Astrocyte (in vitro differentiated cells and primary cell): Measurements from ENCODE around the gene APOBEC3C. TPM values are rescaled to one million over a fixed set of nuclear protein-coding genes. Genes with fewer than 3 reads are reported as not detected.
A peak's percentile ranks its signal among the peaks of the same experiment; 100 is the strongest.

Experiments
- DNase-seq: peaks from one replicate; pipeline ENCODE4 v3.0.0-alpha.2; 2010; ENCODE audit warnings: low read depth
- FAIRE-seq: peaks from 2 replicates; lab custom pipeline; 2011; peaks lifted over from hg19 to GRCh38; lab: Jason Lieb, UNC
- H2AFZ ChIP-seq: 2 replicates; pipeline ENCODE4 v1.6.0; 2012; ENCODE audit warnings: low read depth, low read length, inconsistent platforms
- H3K27ac ChIP-seq: 2 replicates; pipeline ENCODE4 v1.5.1; 2011; ENCODE audit warnings: low read depth, low read length, inconsistent platforms
- H3K27me3 ChIP-seq: 2 replicates; pipeline ENCODE4 v1.6.0; 2011; ENCODE audit warnings: low read length, inconsistent platforms; ENCODE audit not compliant: insufficient read depth
- H3K36me3 ChIP-seq: 2 replicates; pipeline ENCODE4 v1.5.1; 2011; ENCODE audit warnings: low read length, inconsistent platforms; ENCODE audit not compliant: insufficient read depth
- H3K4me1 ChIP-seq: 2 replicates; pipeline ENCODE4 v1.5.1; 2011; ENCODE audit warnings: low read length, inconsistent platforms; ENCODE audit not compliant: insufficient read depth
- H3K4me2 ChIP-seq: 2 replicates; pipeline ENCODE4 v1.6.0; 2012; ENCODE audit warnings: low read length, inconsistent platforms
- H3K4me3 ChIP-seq: 2 replicates; pipeline ENCODE4 v1.5.1; 2011; ENCODE audit warnings: low read depth, mild to moderate bottlenecking, low read length, inconsistent platforms; ENCODE audit not compliant: insufficient read depth
- H3K79me2 ChIP-seq: 2 replicates; pipeline ENCODE4 v1.6.0; 2012; ENCODE audit warnings: mild to moderate bottlenecking, low read length, inconsistent platforms; ENCODE audit not compliant: insufficient read depth
- H3K9ac ChIP-seq: 2 replicates; pipeline ENCODE4 v1.6.0; 2012; ENCODE audit warnings: mild to moderate bottlenecking, low read length, inconsistent platforms
- H3K9me3 ChIP-seq: 2 replicates; pipeline ENCODE4 v1.5.1; 2012; ENCODE audit warnings: low read depth, mild to moderate bottlenecking, low read length, inconsistent platforms; ENCODE audit not compliant: insufficient read depth
- H4K20me1 ChIP-seq: 2 replicates; pipeline ENCODE4 v1.6.0; 2012; ENCODE audit warnings: low read length, inconsistent platforms; ENCODE audit not compliant: insufficient read depth
- H3K27ac Mint-ChIP-seq: one replicate; pipeline ENCODE4 v1.8.0; 2021; ENCODE audit warnings: mild to moderate bottlenecking, mixed read lengths; ENCODE audit not compliant: unreplicated experiment
- H3K27me3 Mint-ChIP-seq: one replicate; pipeline ENCODE4 v1.8.0; 2021; ENCODE audit warnings: low read depth, mixed read lengths; ENCODE audit not compliant: unreplicated experiment
- H3K36me3 Mint-ChIP-seq: one replicate; pipeline ENCODE4 v1.8.0; 2021; ENCODE audit warnings: low read depth, mixed read lengths; ENCODE audit not compliant: unreplicated experiment
- H3K4me1 Mint-ChIP-seq: one replicate; pipeline ENCODE4 v1.8.0; 2021; ENCODE audit warnings: low read depth, mixed read lengths; ENCODE audit not compliant: unreplicated experiment
- H3K4me3 Mint-ChIP-seq: one replicate; pipeline ENCODE4 v1.8.0; 2021; ENCODE audit warnings: mild to moderate bottlenecking, moderate library complexity, mixed read lengths; ENCODE audit not compliant: unreplicated experiment
- H3K9me3 Mint-ChIP-seq: one replicate; pipeline ENCODE4 v1.8.0; 2021; ENCODE audit warnings: mild to moderate bottlenecking, mixed read lengths; ENCODE audit not compliant: unreplicated experiment
- CTCF ChIP-seq: IDR thresholded peaks from 2 replicates; pipeline ENCODE4 v1.5.1; 2011; ENCODE audit warnings: low read depth, mild to moderate bottlenecking, inconsistent platforms, low read length, moderate library complexity; ENCODE audit not compliant: insufficient read depth
- EZH2 ChIP-seq: IDR thresholded peaks from 2 replicates; pipeline ENCODE4 v1.6.1; 2012; ENCODE audit warnings: mild to moderate bottlenecking, low read length, inconsistent platforms; ENCODE audit not compliant: insufficient read depth
- total RNA-seq: library from RNA; stranded (reverse); gene quantifications from 2 replicates; pipeline ENCODE4 v1.2.1, GENCODE V29; 2021

APOBEC3C gene
- total RNA-seq, 1 donor from 2014 or later: 32.5 TPM

- Histone ChIP-seq H3K79me2 (no peaks in the 10 kb centered on the region), H3K9ac (no peak overlapping the region), H3K36me3 (no peaks in the 10 kb centered on the region), H3K4me3 (no peak overlapping the region), H2AFZ (no peak overlapping the region), H3K9me3 (peaks cover 5% of the 10 kb centered on the region), H3K4me2 (no peak overlapping the region), H3K27ac (no peak overlapping the region), H3K4me1 (no peaks in the 10 kb centered on the region), H3K27me3 (peaks cover 18% of the 10 kb centered on the region), H4K20me1 (no peaks in the 10 kb centered on the region)
- no peaks in the 10 kb centered on the region for H3K36me3 Mint-ChIP-seq
- H3K4me3 Mint-ChIP-seq: no peak overlapping the region
- no peak for DNase-seq
- TF ChIP-seq CTCF (no peak), EZH2 (no peak)
- peaks cover 9% of the 10 kb centered on the region for H3K9me3 Mint-ChIP-seq
- no peak for FAIRE-seq
- H3K4me1 Mint-ChIP-seq: no peaks in the 10 kb centered on the region
- peaks cover 26% of the 10 kb centered on the region for H3K27me3 Mint-ChIP-seq
- no peak overlapping the region for H3K27ac Mint-ChIP-seq
Observed at GRCh38 chr22:38972558-38972957, 41.5 kb upstream of the APOBEC3C start.

GRCh38 chr22:38973289-38974169, 40.5 kb upstream of the APOBEC3C start:
- H3K4me1 Mint-ChIP-seq: no peaks in the 10 kb centered on the region
- no peaks in the 10 kb centered on the region for H3K36me3 Mint-ChIP-seq
- FAIRE-seq: no peak

More at GRCh38 chr22:38973289-38974169, 40.5 kb upstream of the APOBEC3C start:
- Histone ChIP-seq H3K27ac (no peak overlapping the region), H2AFZ (no peak overlapping the region), H3K27me3 (peaks cover 18% of the 10 kb centered on the region), H3K9ac (no peak overlapping the region), H3K4me1 (no peaks in the 10 kb centered on the region), H3K4me3 (no peak overlapping the region), H4K20me1 (no peaks in the 10 kb centered on the region), H3K9me3 (peaks cover 5% of the 10 kb centered on the region), H3K36me3 (no peaks in the 10 kb centered on the region), H3K4me2 (no peak overlapping the region), H3K79me2 (no peaks in the 10 kb centered on the region)
- peak; percentile 6 for DNase-seq
- no peak overlapping the region for H3K4me3 Mint-ChIP-seq
- H3K27me3 Mint-ChIP-seq: peaks cover 23% of the 10 kb centered on the region
- H3K27ac Mint-ChIP-seq: no peak overlapping the region
- peaks cover 9% of the 10 kb centered on the region for H3K9me3 Mint-ChIP-seq
- TF ChIP-seq EZH2 (no peak), CTCF (peak; percentile 76)
